Dermis microvascular lymphatic vessel endothelial cell (primary cell): ENCODE results near the gene MAP2K6. TPM values are rescaled to one million over a fixed set of nuclear protein-coding genes. Genes with fewer than 3 reads are reported as not detected.

Source experiments
- total RNA-seq: library from RNA; depleted of rRNA; stranded (reverse); fragments of >200 nt; gene quantifications from 2 replicates; pipeline ENCODE4 v1.2.1, GENCODE V29; 2014

The MAP2K6 gene
- total RNA-seq, 1 donor from 2014 or later, result 7.3 TPM

Other genes with a start within 250 kb of the MAP2K6 start
- gene ABCA10, start 185.9 kb upstream of the MAP2K6 start, total RNA-seq, result 0.13 and 0.76 TPM in 2 replicates
- 12.1 and 18.5 TPM in 2 replicates for gene ABCA5, start 87.6 kb upstream of the MAP2K6 start, total RNA-seq